Lung (tissue), 12 donors: ENCODE measurements around the gene VPS37B. TPM values are rescaled to one million over a fixed set of nuclear protein-coding genes. Genes with fewer than 3 reads are reported as not detected.

Experiments used
- ATAC-seq: fragments of 200-7000 bp; cut with Tn5 transposase; one replicate; pipeline ENCODE4 v1.9.1; 2020; ENCODE audit warnings: moderate number of reproducible peaks; ENCODE audit not compliant: insufficient read depth, low FRiP score
- DNase-seq, 3 donors: peaks; one replicate each; pipeline ENCODE4 v3.0.0-alpha.2; 2013 to 2017
- H3K27ac ChIP-seq, 2 donors: one replicate each; pipeline ENCODE4 v1.5.1; 2013; ENCODE audit warnings: mild to moderate bottlenecking in 2 of 2, moderate library complexity in 2 of 2, control low read depth in 1 of 2, inconsistent platforms in 1 of 2, low read depth in 1 of 2, low read length in 1 of 2
- H3K27me3 ChIP-seq, 3 donors: one replicate each; pipeline ENCODE4 v1.5.1; 2013; ENCODE audit warnings: low read length in 2 of 3; ENCODE audit not compliant: control insufficient read depth in 3 of 3, insufficient read depth in 3 of 3
- H3K36me3 ChIP-seq, 4 donors: one replicate each; pipeline ENCODE4 v1.5.1; 2013; ENCODE audit warnings: low read length in 4 of 4, mild to moderate bottlenecking in 1 of 4, moderate library complexity in 1 of 4; ENCODE audit not compliant: control insufficient read depth in 4 of 4, insufficient read depth in 4 of 4
- H3K4me1 ChIP-seq, 5 donors: one replicate each; pipeline ENCODE4 v1.5.1; 2013; ENCODE audit warnings: low read length in 5 of 5, mild to moderate bottlenecking in 2 of 5, moderate library complexity in 1 of 5; ENCODE audit not compliant: control insufficient read depth in 5 of 5, insufficient read depth in 5 of 5
- H3K4me3 ChIP-seq: one replicate; pipeline ENCODE4 v1.5.1; 2013; ENCODE audit warnings: mild to moderate bottlenecking, control low read depth, moderate library complexity
- H3K9ac ChIP-seq, 2 donors: one replicate each; pipeline ENCODE4 v1.5.1; 2013; ENCODE audit warnings: low read length in 2 of 2, control low read depth in 1 of 2; ENCODE audit not compliant: insufficient read depth in 1 of 2
- H3K9me3 ChIP-seq, 4 donors: one replicate each; pipeline ENCODE4 v1.5.1; 2013; ENCODE audit warnings: low read length in 3 of 4, mild to moderate bottlenecking in 1 of 4, moderate library complexity in 1 of 4; ENCODE audit not compliant: control insufficient read depth in 4 of 4, insufficient read depth in 3 of 4
- CTCF ChIP-seq: IDR thresholded peaks from 2 replicates; pipeline ENCODE4 v1.5.1; 2012; ENCODE audit warnings: mild to moderate bottlenecking; ENCODE audit errors: control extremely low read depth, extremely low read depth
- WGBS, 2 donors: extraction: QIAGEN DNeasy Blood & Tissue Kit; methylation state at CpG; one replicate each; pipeline ENCODE4 v1.1.7; 2013; 5-methylcytosine and 5-hydroxymethylcytosine counted together
- polyA plus RNA-seq, 2 donors: library from polyadenylated mRNA; stranded (reverse); fragments of 200-250 nt; gene quantifications; one replicate each; pipeline ENCODE4 v1.2.1, GENCODE V29; 2013
- total RNA-seq, 2 donors: library from RNA; depleted of rRNA in 1 of 2; stranded (reverse); fragments of >200 nt in 1 of 2; gene quantifications; one replicate each; pipeline ENCODE4 v1.2.1, GENCODE V29; 2014 to 2021
- donor health status: control.
- donor health status: control.
- donor health status: Bipolar disorder and iron deficiency.
- donor health status: healthy.
- donor health status: DM: yes; HTN: yes; CAD: no.

Gene VPS37B
- total and polyA plus RNA-seq, 4 donors, result 31.0 to 44.1 (median 42.3) TPM

GRCh38 chr12:122847921-122848421, 48.0 kb downstream of the VPS37B start:
- H3K9ac ChIP-seq, result no peak overlapping the region
- peaks cover 0 to 20% (median 3%) of the 10 kb centered on the region in 5 donors for H3K4me1 ChIP-seq
- no peaks in the 10 kb centered on the region for H3K9me3 ChIP-seq
- peaks cover 0 to 5% (median 0%) of the 10 kb centered on the region in 4 donors for H3K36me3 ChIP-seq
- DNase-seq, result no peak
- H3K27me3 ChIP-seq, result no peaks in the 10 kb centered on the region
- 92 to 93% methylated on average over 16 of the region's 16 CpGs for WGBS, 2 donors
- no peak for TF ChIP-seq CTCF
- ATAC-seq, result no peak
- no peak overlapping the region for H3K27ac ChIP-seq
- no peak overlapping the region for H3K4me3 ChIP-seq

- no peak overlapping the region for H3K27ac ChIP-seq
- WGBS, 2 donors, result 94 to 96% methylated on average over 5 of the region's 5 CpGs
- H3K9ac ChIP-seq, result no peak overlapping the region
- H3K4me1 ChIP-seq, result peaks cover 0 to 24% (median under 1%) of the 10 kb centered on the region in 5 donors
- H3K27me3 ChIP-seq, result no peaks in the 10 kb centered on the region
- no peak overlapping the region for H3K4me3 ChIP-seq
- no peak for TF ChIP-seq CTCF
- H3K36me3 ChIP-seq, result peaks cover 0 to 5% (median 0%) of the 10 kb centered on the region in 4 donors
- ATAC-seq, result no peak
- no peak for DNase-seq
- H3K9me3 ChIP-seq, result no peaks in the 10 kb centered on the region
Measured at GRCh38 chr12:122847516-122847836, 48.4 kb downstream of the VPS37B start.

- no peak for DNase-seq
- TF ChIP-seq CTCF, result no peak
Measured at GRCh38 chr12:122846622-122847515, 49.1 kb downstream of the VPS37B start.

More at GRCh38 chr12:122846622-122847515, 49.1 kb downstream of the VPS37B start:
- ATAC-seq, result no peak
- Histone ChIP-seq H3K27ac (no peak overlapping the region), H3K9ac (no peak overlapping the region), H3K9me3 (no peaks in the 10 kb centered on the region), H3K4me1 (peaks cover 0 to 23% (median 7%) of the 10 kb centered on the region in 5 donors), H3K36me3 (peaks cover 0 to 5% (median 0%) of the 10 kb centered on the region in 4 donors), H3K4me3 (no peak overlapping the region), H3K27me3 (no peaks in the 10 kb centered on the region)
- 88 to 90% methylated on average over 27 of the region's 27 CpGs for WGBS, 2 donors
